ENCODE data around the gene NME2. TPM values are rescaled to one million over a fixed set of nuclear protein-coding genes. Genes with fewer than 3 reads are reported as not detected.

NME2 gene
- total and polyA plus RNA-seq, 4 donors = 170 to 310 (median 192) TPM

DNA sequence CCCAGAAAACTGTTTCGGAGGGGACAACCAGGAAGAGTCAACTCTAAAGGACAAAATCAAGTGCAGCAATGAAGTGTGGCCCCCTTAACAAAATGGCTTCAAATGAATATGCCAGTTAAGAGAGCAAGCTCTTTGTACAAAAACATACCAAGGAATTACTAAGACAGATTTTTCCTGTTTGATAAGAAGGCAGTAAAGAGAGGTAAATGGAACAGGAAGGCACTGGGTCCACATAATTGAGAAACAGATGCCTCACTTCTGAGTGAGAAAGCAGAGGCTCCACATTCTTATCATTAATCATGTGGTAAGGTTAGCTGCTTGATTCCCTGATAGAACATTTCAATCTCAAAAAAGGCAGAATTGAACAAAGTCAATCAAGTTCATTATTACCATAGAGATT is 48.7 kb downstream of the NME2 start:
- Histone ChIP-seq H3K4me3 (ENCODE audit: low read depth in 1 of 3, low read length in 3 of 3) (no peak overlapping the region), H3K9me3 (ENCODE audit: control insufficient read depth in 4 of 4, low read length in 3 of 4) (no peaks in the 10 kb centered on the region), H3K27ac (ENCODE audit: low read depth in 1 of 2, low read length in 2 of 2) (no peak overlapping the region), H3K27me3 (ENCODE audit: control insufficient read depth in 4 of 4, insufficient read depth in 4 of 4, low read length in 3 of 4) (no peaks in the 10 kb centered on the region), H3K36me3 (ENCODE audit: control insufficient read depth in 4 of 4, insufficient read depth in 3 of 4, low read depth in 1 of 4, low read length in 3 of 4) (peaks cover 3 to 36% (median 26%) of the 10 kb centered on the region in 4 donors), H3K9ac (ENCODE audit: low read depth in 1 of 2, low read length in 2 of 2) (no peak overlapping the region), H3K4me1 (ENCODE audit: control insufficient read depth in 4 of 4, insufficient read depth in 4 of 4, low read length in 3 of 4) (peaks cover 0 to 11% (median 3%) of the 10 kb centered on the region in 4 donors)
- DNase-seq (ENCODE audit: low spot score) = no peak
- 100% methylated on average over 1 of the region's 1 CpG for WGBS
- TF ChIP-seq FOXA1 (IDR thresholded peaks at IDR 0.05) (no peak), YY1 (IDR thresholded peaks at IDR 0.05) (no peak), EGR1 (IDR thresholded peaks at IDR 0.05; ENCODE audit: low read depth in 2 of 2) (no peak), JUND (IDR thresholded peaks at IDR 0.05) (no peak), FOXA2 (IDR thresholded peaks at IDR 0.05) (no peak), GABPA (IDR thresholded peaks at IDR 0.05 in 1 of 2, conservative IDR thresholded peaks at IDR 0.05 in 1 of 2) (no peak), HNF4A (conservative IDR thresholded peaks at IDR 0.05) (no peak)
- TF ChIP-seq, protein P1, sequence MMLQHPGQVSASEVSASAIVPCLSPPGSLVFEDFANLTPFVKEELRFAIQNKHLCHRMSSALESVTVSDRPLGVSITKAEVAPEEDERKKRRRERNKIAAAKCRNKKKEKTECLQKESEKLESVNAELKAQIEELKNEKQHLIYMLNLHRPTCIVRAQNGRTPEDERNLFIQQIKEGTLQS (IDR thresholded peaks at IDR 0.05) = no peak
- TF ChIP-seq, protein P2, sequence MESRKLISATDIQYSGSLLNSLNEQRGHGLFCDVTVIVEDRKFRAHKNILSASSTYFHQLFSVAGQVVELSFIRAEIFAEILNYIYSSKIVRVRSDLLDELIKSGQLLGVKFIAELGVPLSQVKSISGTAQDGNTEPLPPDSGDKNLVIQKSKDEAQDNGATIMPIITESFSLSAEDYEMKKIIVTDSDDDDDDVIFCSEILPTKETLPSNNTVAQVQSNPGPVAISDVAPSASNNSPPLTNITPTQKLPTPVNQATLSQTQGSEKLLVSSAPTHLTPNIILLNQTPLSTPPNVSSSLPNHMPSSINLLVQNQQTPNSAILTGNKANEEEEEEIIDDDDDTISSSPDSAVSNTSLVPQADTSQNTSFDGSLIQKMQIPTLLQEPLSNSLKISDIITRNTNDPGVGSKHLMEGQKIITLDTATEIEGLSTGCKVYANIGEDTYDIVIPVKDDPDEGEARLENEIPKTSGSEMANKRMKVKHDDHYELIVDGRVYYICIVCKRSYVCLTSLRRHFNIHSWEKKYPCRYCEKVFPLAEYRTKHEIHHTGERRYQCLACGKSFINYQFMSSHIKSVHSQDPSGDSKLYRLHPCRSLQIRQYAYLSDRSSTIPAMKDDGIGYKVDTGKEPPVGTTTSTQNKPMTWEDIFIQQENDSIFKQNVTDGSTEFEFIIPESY (IDR thresholded peaks at IDR 0.05) = no peak
- TF ChIP-seq, protein P3, sequence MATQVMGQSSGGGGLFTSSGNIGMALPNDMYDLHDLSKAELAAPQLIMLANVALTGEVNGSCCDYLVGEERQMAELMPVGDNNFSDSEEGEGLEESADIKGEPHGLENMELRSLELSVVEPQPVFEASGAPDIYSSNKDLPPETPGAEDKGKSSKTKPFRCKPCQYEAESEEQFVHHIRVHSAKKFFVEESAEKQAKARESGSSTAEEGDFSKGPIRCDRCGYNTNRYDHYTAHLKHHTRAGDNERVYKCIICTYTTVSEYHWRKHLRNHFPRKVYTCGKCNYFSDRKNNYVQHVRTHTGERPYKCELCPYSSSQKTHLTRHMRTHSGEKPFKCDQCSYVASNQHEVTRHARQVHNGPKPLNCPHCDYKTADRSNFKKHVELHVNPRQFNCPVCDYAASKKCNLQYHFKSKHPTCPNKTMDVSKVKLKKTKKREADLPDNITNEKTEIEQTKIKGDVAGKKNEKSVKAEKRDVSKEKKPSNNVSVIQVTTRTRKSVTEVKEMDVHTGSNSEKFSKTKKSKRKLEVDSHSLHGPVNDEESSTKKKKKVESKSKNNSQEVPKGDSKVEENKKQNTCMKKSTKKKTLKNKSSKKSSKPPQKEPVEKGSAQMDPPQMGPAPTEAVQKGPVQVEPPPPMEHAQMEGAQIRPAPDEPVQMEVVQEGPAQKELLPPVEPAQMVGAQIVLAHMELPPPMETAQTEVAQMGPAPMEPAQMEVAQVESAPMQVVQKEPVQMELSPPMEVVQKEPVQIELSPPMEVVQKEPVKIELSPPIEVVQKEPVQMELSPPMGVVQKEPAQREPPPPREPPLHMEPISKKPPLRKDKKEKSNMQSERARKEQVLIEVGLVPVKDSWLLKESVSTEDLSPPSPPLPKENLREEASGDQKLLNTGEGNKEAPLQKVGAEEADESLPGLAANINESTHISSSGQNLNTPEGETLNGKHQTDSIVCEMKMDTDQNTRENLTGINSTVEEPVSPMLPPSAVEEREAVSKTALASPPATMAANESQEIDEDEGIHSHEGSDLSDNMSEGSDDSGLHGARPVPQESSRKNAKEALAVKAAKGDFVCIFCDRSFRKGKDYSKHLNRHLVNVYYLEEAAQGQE (IDR thresholded peaks at IDR 0.05) = no peak
- TF ChIP-seq, protein P4, sequence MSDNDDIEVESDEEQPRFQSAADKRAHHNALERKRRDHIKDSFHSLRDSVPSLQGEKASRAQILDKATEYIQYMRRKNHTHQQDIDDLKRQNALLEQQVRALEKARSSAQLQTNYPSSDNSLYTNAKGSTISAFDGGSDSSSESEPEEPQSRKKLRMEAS (IDR thresholded peaks at IDR 0.05) = no peak

DNA sequence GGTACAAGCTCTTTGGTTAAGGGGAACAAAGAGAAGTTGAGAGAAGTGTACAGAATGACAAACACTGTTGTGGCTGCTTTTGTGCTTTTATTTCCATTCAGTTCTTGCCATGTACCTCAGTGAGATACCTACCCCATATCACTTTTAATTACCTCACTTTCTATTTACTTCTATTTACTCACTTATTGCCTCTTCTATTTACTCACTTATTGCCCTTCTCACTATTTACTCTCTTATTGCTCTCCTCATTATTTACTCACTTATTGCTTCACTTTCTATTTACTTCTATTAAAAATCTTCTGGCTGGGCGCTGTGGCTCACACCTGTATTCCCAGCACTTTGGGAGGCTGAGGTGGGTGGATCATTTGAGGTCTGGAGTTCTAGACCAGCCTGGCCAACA is 51.7 kb downstream of the NME2 start:
- Histone ChIP-seq H3K36me3 (ENCODE audit: control insufficient read depth in 4 of 4, insufficient read depth in 3 of 4, low read depth in 1 of 4, low read length in 3 of 4) (peaks cover 0 to 39% (median 21%) of the 10 kb centered on the region in 4 donors), H3K27ac (ENCODE audit: low read depth in 1 of 2, low read length in 2 of 2) (no peak overlapping the region)
- TF ChIP-seq, protein P3 (IDR thresholded peaks at IDR 0.05) = no peak
- TF ChIP-seq HNF4G (IDR thresholded peaks at IDR 0.05) (no peak), FOXA2 (IDR thresholded peaks at IDR 0.05) (peak; percentile 78), YY1 (IDR thresholded peaks at IDR 0.05) (no peak), NR2F2 (IDR thresholded peaks at IDR 0.05) (no peak), TAF1 (conservative IDR thresholded peaks at IDR 0.05) (no peak), HNF4A (conservative IDR thresholded peaks at IDR 0.05) (peak; percentile 19 to 23), RAD21 (IDR thresholded peaks at IDR 0.05) (no peak), SP1 (IDR thresholded peaks at IDR 0.05) (no peak), GABPA (IDR thresholded peaks at IDR 0.05 in 1 of 2, conservative IDR thresholded peaks at IDR 0.05 in 1 of 2) (no peak), JUND (IDR thresholded peaks at IDR 0.05) (peak; percentile 21 to 34)
- TF ChIP-seq, protein P5, sequence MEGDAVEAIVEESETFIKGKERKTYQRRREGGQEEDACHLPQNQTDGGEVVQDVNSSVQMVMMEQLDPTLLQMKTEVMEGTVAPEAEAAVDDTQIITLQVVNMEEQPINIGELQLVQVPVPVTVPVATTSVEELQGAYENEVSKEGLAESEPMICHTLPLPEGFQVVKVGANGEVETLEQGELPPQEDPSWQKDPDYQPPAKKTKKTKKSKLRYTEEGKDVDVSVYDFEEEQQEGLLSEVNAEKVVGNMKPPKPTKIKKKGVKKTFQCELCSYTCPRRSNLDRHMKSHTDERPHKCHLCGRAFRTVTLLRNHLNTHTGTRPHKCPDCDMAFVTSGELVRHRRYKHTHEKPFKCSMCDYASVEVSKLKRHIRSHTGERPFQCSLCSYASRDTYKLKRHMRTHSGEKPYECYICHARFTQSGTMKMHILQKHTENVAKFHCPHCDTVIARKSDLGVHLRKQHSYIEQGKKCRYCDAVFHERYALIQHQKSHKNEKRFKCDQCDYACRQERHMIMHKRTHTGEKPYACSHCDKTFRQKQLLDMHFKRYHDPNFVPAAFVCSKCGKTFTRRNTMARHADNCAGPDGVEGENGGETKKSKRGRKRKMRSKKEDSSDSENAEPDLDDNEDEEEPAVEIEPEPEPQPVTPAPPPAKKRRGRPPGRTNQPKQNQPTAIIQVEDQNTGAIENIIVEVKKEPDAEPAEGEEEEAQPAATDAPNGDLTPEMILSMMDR (IDR thresholded peaks at IDR 0.05; ENCODE audit: low read depth, low read length, missing input control) = no peak
- TF ChIP-seq, protein P1 (IDR thresholded peaks at IDR 0.05) = no peak
- TF ChIP-seq, protein P2 (IDR thresholded peaks at IDR 0.05) = no peak
- TF ChIP-seq, protein P4 (IDR thresholded peaks at IDR 0.05) = no peak

More for the DNA sequence above, 51.7 kb downstream of the NME2 start:
- no peak for DNase-seq (ENCODE audit: low spot score)
- Histone ChIP-seq H3K4me1 (ENCODE audit: control insufficient read depth in 4 of 4, insufficient read depth in 4 of 4, low read length in 3 of 4) (peaks cover 5 to 11% (median 5%) of the 10 kb centered on the region in 4 donors), H3K9me3 (ENCODE audit: control insufficient read depth in 4 of 4, low read length in 3 of 4) (no peaks in the 10 kb centered on the region), H3K27me3 (ENCODE audit: control insufficient read depth in 4 of 4, insufficient read depth in 4 of 4, low read length in 3 of 4) (no peaks in the 10 kb centered on the region), H3K9ac (ENCODE audit: low read depth in 1 of 2, low read length in 2 of 2) (no peak overlapping the region), H3K4me3 (ENCODE audit: low read depth in 1 of 3, low read length in 3 of 3) (no peak overlapping the region)
- 51% methylated on average over 1 of the region's 1 CpG for WGBS
